Fibroblast of lung (primary cell): ENCODE measurements around the gene NT5C3A. TPM values are rescaled to one million over a fixed set of nuclear protein-coding genes. Genes with fewer than 3 reads are reported as not detected.
"Not testable (repeated sequence)": the region's sequence is repeated elsewhere in the genome, so short reads cannot be mapped to it uniquely, and the experiment has no call there.

ENCODE experiments used
- DNase-seq, 2 donors: peaks; one replicate each; pipeline versions ENCODE4 v3.0.0 to v3.0.0-alpha.2; 2010; ENCODE audit warnings: low read depth in 2 of 2
- H2AFZ ChIP-seq: 2 replicates; pipeline ENCODE4 v1.5.1; 2012; ENCODE audit warnings: low read length, control low read depth, inconsistent platforms
- H3K27ac ChIP-seq: 2 replicates; pipeline ENCODE4 v1.5.1; 2011; ENCODE audit warnings: low read length, control low read depth; ENCODE audit not compliant: insufficient read depth
- H3K27me3 ChIP-seq: 2 replicates; pipeline ENCODE4 v1.5.1; 2011; ENCODE audit warnings: mild to moderate bottlenecking, low read length; ENCODE audit not compliant: control insufficient read depth, insufficient read depth
- H3K36me3 ChIP-seq: 2 replicates; pipeline ENCODE4 v1.5.1; 2011; ENCODE audit warnings: low read length; ENCODE audit not compliant: control insufficient read depth, insufficient read depth
- H3K4me1 ChIP-seq: 2 replicates; pipeline ENCODE4 v1.5.1; 2011; ENCODE audit warnings: low read length; ENCODE audit not compliant: control insufficient read depth, insufficient read depth; ENCODE audit errors: extremely low read depth
- H3K4me2 ChIP-seq: 2 replicates; pipeline ENCODE4 v1.5.1; 2011; ENCODE audit warnings: low read length, control low read depth; ENCODE audit not compliant: insufficient read depth; ENCODE audit errors: extremely low read depth
- H3K4me3 ChIP-seq, 4 experiments: fragments of 200-600 bp in 1 of 4; sonication (generic) in 1 of 4; replicated peaks in 1 of 4; 2 replicates each; pipeline ENCODE4 v1.5.1; 2011 to 2016; ENCODE audit warnings: low read length in 4 of 4, low read depth in 3 of 4, mild to moderate bottlenecking in 3 of 4, control low read depth in 2 of 4, inconsistent platforms in 1 of 4, mixed read lengths in 1 of 4; ENCODE audit not compliant: insufficient read depth in 1 of 4; ENCODE audit errors: control extremely low read depth in 1 of 4
- H3K79me2 ChIP-seq: 2 replicates; pipeline ENCODE4 v1.5.1; 2012; ENCODE audit warnings: mild to moderate bottlenecking, low read length, inconsistent platforms; ENCODE audit not compliant: control insufficient read depth, insufficient read depth
- H3K9ac ChIP-seq: 2 replicates; pipeline ENCODE4 v1.5.1; 2011; ENCODE audit warnings: mild to moderate bottlenecking, low read length, control low read depth; ENCODE audit not compliant: insufficient read depth
- H3K9me3 ChIP-seq: 2 replicates; pipeline ENCODE4 v1.5.1; 2012; ENCODE audit warnings: low read depth, low read length; ENCODE audit not compliant: control insufficient read depth, insufficient read depth
- H4K20me1 ChIP-seq: 2 replicates; pipeline ENCODE4 v1.5.1; 2011; ENCODE audit warnings: low read length; ENCODE audit not compliant: control insufficient read depth, insufficient read depth; ENCODE audit errors: extremely low read depth
- CTCF ChIP-seq, 2 donors: IDR thresholded peaks in 1 of 2; conservative IDR thresholded peaks in 1 of 2; 1 replicate in 1 of 2; 2 replicates in 1 of 2; pipeline ENCODE4 v1.5.1; 2011 to 2012; ENCODE audit warnings: low read length in 2 of 2, control low read depth in 1 of 2, inconsistent platforms in 1 of 2, low read depth in 1 of 2, mild to moderate bottlenecking in 1 of 2
- polyA plus RNA-seq, 2 donors: library from polyadenylated mRNA; depleted of rRNA in 1 of 2; stranded (reverse) in 1 of 2; unstranded in 1 of 2; fragments of >200 nt; gene quantifications; 2 replicates each; pipeline ENCODE4 v1.2.1, GENCODE V29; 2011 to 2012; ENCODE audit warnings: missing spikeins in 1 of 2
- total RNA-seq: library from RNA; depleted of rRNA; stranded (reverse); fragments of >200 nt; gene quantifications from 2 replicates; pipeline ENCODE4 v1.2.1, GENCODE V29; 2014

NT5C3A gene
- total and polyA plus RNA-seq, 2 donors (not counting 1 experiment from before 2014, with no cell fraction given): 17.2 to 25.3 TPM

- H4K20me1 ChIP-seq, H3K27me3 ChIP-seq, H3K36me3 ChIP-seq, H3K9me3 ChIP-seq, H2AFZ ChIP-seq, H3K4me3 ChIP-seq, H3K4me2 ChIP-seq, H3K4me1 ChIP-seq, H3K79me2 ChIP-seq, H3K27ac ChIP-seq, DNase-seq, H3K9ac ChIP-seq: not testable (repeated sequence)
Observed at GRCh38 chr7:32966489-32967267, 95.9 kb downstream of the NT5C3A start.

- H3K4me3 ChIP-seq: peak overlapping the region in 1 of 4 experiments; percentile 11
- H3K27me3 ChIP-seq, H2AFZ ChIP-seq, H3K9ac ChIP-seq, H3K9me3 ChIP-seq, H3K27ac ChIP-seq, H4K20me1 ChIP-seq, H3K4me1 ChIP-seq, H3K4me2 ChIP-seq, H3K36me3 ChIP-seq, H3K79me2 ChIP-seq: not testable (repeated sequence)
- peak; percentile 23 to 26 for DNase-seq
- TF ChIP-seq CTCF (conservative IDR thresholded peaks at IDR 0.05 in 1 of 2, IDR thresholded peaks at IDR 0.05 in 1 of 2; ENCODE audit: low read depth in 1 of 2, low read length in 2 of 2): peak; percentile 19 to 39
Observed at GRCh38 chr7:32964461-32965159, 98.0 kb downstream of the NT5C3A start.

Other genes starting within 250 kb of the NT5C3A start
- gene KBTBD2, start 171.0 kb downstream of the NT5C3A start, total RNA-seq: 29.2 and 35.7 TPM in 2 replicates
- 22.3 and 26.7 TPM in 2 replicates for gene KBTBD2, start 171.0 kb downstream of the NT5C3A start, polyA plus RNA-seq
- 242 and 274 TPM in 2 replicates for gene FKBP9, start 105.3 kb downstream of the NT5C3A start, total RNA-seq
- 207 and 230 TPM in 2 replicates for gene FKBP9, start 105.3 kb downstream of the NT5C3A start, polyA plus RNA-seq
- 9.2 and 19.2 TPM in 2 replicates for gene RP9, start 46.6 kb upstream of the NT5C3A start, total RNA-seq
- gene RP9, start 46.6 kb upstream of the NT5C3A start, polyA plus RNA-seq: 23.4 and 24.8 TPM in 2 replicates
- gene BBS9, start 66.8 kb upstream of the NT5C3A start, total RNA-seq: 26.9 and 27.2 TPM in 2 replicates
- 11.5 and 19.1 TPM in 2 replicates for gene BBS9, start 66.8 kb upstream of the NT5C3A start, polyA plus RNA-seq